Immature natural killer cell (primary cell): ENCODE results near the gene ELOVL5. TPM values are rescaled to one million over a fixed set of nuclear protein-coding genes. Genes with fewer than 3 reads are reported as not detected.

ENCODE experiments used
- DNase-seq, 3 donors: peaks; one replicate each; pipeline ENCODE4 v3.0.0; 2022; ENCODE audit warnings: mixed read lengths in 1 of 3
- H3K27ac Mint-ChIP-seq, 6 donors: one replicate each; pipeline ENCODE4 v1.8.0; 2020; ENCODE audit warnings: mixed read lengths in 6 of 6, mild to moderate bottlenecking in 5 of 6, inconsistent platforms in 4 of 6, moderate library complexity in 3 of 6
- H3K27me3 Mint-ChIP-seq, 3 donors: one replicate each; pipeline ENCODE4 v1.8.0; 2020 to 2021; ENCODE audit warnings: low read depth in 3 of 3, mild to moderate bottlenecking in 3 of 3, mixed read lengths in 3 of 3, moderate library complexity in 3 of 3, inconsistent platforms in 1 of 3
- H3K36me3 Mint-ChIP-seq, 3 donors: one replicate each; pipeline ENCODE4 v1.8.0; 2020; ENCODE audit warnings: mixed read lengths in 3 of 3, inconsistent platforms in 2 of 3, mild to moderate bottlenecking in 2 of 3
- H3K4me1 Mint-ChIP-seq, 2 donors: one replicate each; pipeline ENCODE4 v1.8.0; 2020; ENCODE audit warnings: inconsistent platforms in 2 of 2, mild to moderate bottlenecking in 2 of 2, mixed read lengths in 2 of 2, moderate library complexity in 1 of 2
- H3K4me3 Mint-ChIP-seq, 5 donors: one replicate each; pipeline ENCODE4 v1.8.0; 2020; ENCODE audit warnings: mild to moderate bottlenecking in 5 of 5, mixed read lengths in 5 of 5, inconsistent platforms in 3 of 5, moderate library complexity in 3 of 5
- H3K9me3 Mint-ChIP-seq, 6 donors: one replicate each; pipeline ENCODE4 v1.8.0; 2020; ENCODE audit warnings: mild to moderate bottlenecking in 6 of 6, mixed read lengths in 6 of 6, inconsistent platforms in 4 of 6, moderate library complexity in 3 of 6
- polyA plus RNA-seq, 3 donors: library from polyadenylated mRNA; unstranded; fragments of 300-500 nt; fragmentation: Illumina TruSeq; gene quantifications; one replicate each; pipeline ENCODE4 v1.2.3, GENCODE V29; 2021

The ELOVL5 gene
- polyA plus RNA-seq, 3 donors from 2014 or later, result 45.4 to 85.2 (median 63.0) TPM

DNA sequence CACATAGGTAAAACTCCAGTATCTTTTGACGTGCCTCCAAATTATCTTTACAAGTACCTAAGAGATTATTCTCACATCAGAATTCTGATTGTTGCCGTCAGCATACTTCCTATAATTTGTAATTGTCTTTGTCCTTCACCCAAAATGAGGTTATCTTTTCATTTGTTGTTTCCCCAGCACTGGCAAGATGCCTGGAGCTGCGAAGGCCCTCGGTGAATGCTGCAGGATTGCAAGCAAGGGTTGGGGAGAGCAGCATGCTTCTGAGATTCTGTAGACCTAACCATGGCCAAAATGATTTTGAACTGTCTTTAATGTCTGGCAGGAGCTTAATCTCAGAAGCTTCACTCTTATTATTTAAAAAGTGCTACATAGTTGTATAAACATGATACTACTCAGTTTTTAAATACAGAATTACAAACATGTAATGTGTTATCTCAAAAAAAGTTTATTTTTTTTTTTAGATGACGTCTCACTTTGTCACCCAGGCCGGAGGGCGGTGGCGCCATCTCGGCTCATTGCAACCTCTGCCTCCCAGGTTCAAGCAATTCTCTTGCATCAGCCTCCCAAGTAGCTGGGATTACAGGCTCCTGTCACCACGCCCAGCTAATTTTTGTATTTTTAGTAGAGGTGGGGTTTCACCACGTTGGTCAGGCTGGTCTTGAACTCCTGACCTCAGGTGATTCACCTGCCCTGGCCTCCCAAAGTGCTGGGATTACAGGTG lies 88.7 kb downstream of the ELOVL5 start:
- no peak for DNase-seq
- H3K36me3 Mint-ChIP-seq, result peaks cover 23 to 37% (median 34%) of the 10 kb centered on the region in 3 donors
- no peaks in the 10 kb centered on the region for H3K9me3 Mint-ChIP-seq
- H3K27me3 Mint-ChIP-seq, result no peaks in the 10 kb centered on the region
- H3K27ac Mint-ChIP-seq, result no peak overlapping the region
- peaks cover 0 to 3% of the 10 kb centered on the region in 2 donors for H3K4me1 Mint-ChIP-seq
- no peak overlapping the region for H3K4me3 Mint-ChIP-seq

GRCh38 chr6:53258774-53259155 lies 90.0 kb downstream of the ELOVL5 start:
- no peak overlapping the region for H3K4me3 Mint-ChIP-seq
- peaks cover 19 to 34% (median 29%) of the 10 kb centered on the region in 3 donors for H3K36me3 Mint-ChIP-seq
- peaks cover 0 to 3% of the 10 kb centered on the region in 2 donors for H3K4me1 Mint-ChIP-seq
- no peaks in the 10 kb centered on the region for H3K27me3 Mint-ChIP-seq
- H3K9me3 Mint-ChIP-seq, result no peaks in the 10 kb centered on the region
- peak overlapping the region in 1 of 6 donors; percentile 41 for H3K27ac Mint-ChIP-seq
- no peak for DNase-seq

- Mint-ChIP-seq H3K36me3 (peaks cover 18 to 34% (median 26%) of the 10 kb centered on the region in 3 donors), H3K27ac (peak overlapping the region in 2 of 6 donors; percentile 26 to 73), H3K4me3 (no peak overlapping the region), H3K4me1 (peaks cover 0 to 3% of the 10 kb centered on the region in 2 donors), H3K27me3 (no peaks in the 10 kb centered on the region), H3K9me3 (no peaks in the 10 kb centered on the region)
- no peak for DNase-seq
Measured at GRCh38 chr6:53258076-53258773, 90.5 kb downstream of the ELOVL5 start.

- Mint-ChIP-seq H3K4me1 (peaks cover 0 to 3% of the 10 kb centered on the region in 2 donors), H3K4me3 (no peak overlapping the region), H3K9me3 (no peaks in the 10 kb centered on the region), H3K27ac (no peak overlapping the region), H3K36me3 (peaks cover 18 to 34% (median 26%) of the 10 kb centered on the region in 3 donors), H3K27me3 (no peaks in the 10 kb centered on the region)
- DNase-seq, result no peak
Measured at GRCh38 chr6:53257533-53257932, 91.2 kb downstream of the ELOVL5 start.

- DNase-seq, result no peak
- peak overlapping the region in 2 of 6 donors; percentile 31 to 52 for H3K27ac Mint-ChIP-seq
- H3K4me3 Mint-ChIP-seq, result no peak overlapping the region
- peaks cover 18 to 34% (median 26%) of the 10 kb centered on the region in 3 donors for H3K36me3 Mint-ChIP-seq
- no peaks in the 10 kb centered on the region for H3K9me3 Mint-ChIP-seq
- H3K27me3 Mint-ChIP-seq, result no peaks in the 10 kb centered on the region
- H3K4me1 Mint-ChIP-seq, result peaks cover 0 to 2% of the 10 kb centered on the region in 2 donors
Measured at GRCh38 chr6:53257001-53257400, 91.7 kb downstream of the ELOVL5 start.

- DNase-seq, result no peak
- Mint-ChIP-seq H3K27me3 (peaks cover 0 to 1% (median 0%) of the 10 kb centered on the region in 3 donors), H3K9me3 (no peaks in the 10 kb centered on the region), H3K36me3 (peaks cover 0 to 8% (median 0%) of the 10 kb centered on the region in 3 donors), H3K4me1 (no peaks in the 10 kb centered on the region), H3K4me3 (no peak overlapping the region), H3K27ac (peak overlapping the region in 1 of 6 donors; percentile 2)
Measured at GRCh38 chr6:53252177-53252692, 96.5 kb downstream of the ELOVL5 start.

DNA sequence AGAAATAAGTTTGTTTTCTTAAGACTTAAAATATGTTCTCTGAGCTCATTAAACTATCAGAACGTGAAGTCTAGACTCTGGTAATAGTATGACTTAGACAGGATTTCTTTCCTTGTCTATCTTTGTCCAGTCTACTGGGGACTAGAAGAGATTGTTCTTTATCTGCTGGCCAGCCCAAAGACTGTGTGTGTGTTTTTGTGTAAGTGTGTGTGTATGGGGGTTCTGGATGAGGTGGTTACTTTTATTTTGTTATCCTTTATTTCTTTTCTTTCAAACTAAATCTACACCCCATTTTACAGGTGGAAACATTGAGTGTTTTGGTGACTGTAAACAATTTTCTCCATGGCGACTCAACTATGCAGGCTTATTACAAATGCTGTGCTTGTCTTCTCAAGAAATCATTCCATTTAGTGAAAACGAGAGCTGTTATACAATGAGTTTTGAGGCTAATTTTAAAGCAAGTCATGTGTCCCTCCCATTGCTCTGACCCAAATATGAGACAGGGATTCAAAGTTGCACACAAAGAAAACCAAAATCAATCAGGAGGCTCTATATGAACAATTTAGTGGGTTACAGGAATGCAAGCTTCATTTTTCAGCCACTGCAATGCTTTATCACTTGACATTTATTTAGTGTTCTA lies 97.6 kb downstream of the ELOVL5 start:
- no peaks in the 10 kb centered on the region for H3K9me3 Mint-ChIP-seq
- no peaks in the 10 kb centered on the region for H3K36me3 Mint-ChIP-seq
- no peak overlapping the region for H3K27ac Mint-ChIP-seq
- no peak for DNase-seq
- no peak overlapping the region for H3K4me3 Mint-ChIP-seq
- H3K4me1 Mint-ChIP-seq, result no peaks in the 10 kb centered on the region
- H3K27me3 Mint-ChIP-seq, result peaks cover 0 to 1% (median 0%) of the 10 kb centered on the region in 3 donors

GRCh38 chr6:53250176-53251032 lies 98.3 kb downstream of the ELOVL5 start:
- Mint-ChIP-seq H3K9me3 (no peaks in the 10 kb centered on the region), H3K4me3 (no peak overlapping the region), H3K4me1 (peaks cover 5 to 6% of the 10 kb centered on the region in 2 donors), H3K27ac (no peak overlapping the region), H3K27me3 (peaks cover 0 to 1% (median 0%) of the 10 kb centered on the region in 3 donors), H3K36me3 (no peaks in the 10 kb centered on the region)
- no peak for DNase-seq

DNA sequence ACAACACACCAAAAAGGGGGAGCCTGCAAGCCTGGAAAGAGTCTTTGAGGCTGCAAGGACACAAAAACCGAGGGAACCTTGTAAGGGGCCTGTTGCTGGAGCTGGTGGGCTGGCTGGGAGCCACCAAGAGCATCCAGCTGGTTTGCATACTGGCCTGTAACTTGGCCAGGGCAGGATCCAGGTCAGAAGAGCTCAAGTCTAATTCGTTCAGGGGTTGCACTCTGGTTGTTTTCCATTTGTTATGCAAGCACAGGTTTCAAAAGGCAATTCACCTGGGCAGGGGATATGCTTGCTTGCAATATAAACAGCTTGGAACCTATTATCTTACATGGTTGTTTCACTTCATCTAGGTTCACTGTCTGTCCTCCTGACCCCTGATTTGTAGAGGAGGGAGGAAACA lies 101.8 kb downstream of the ELOVL5 start:
- H3K4me3 Mint-ChIP-seq, result no peak overlapping the region
- peaks cover 17 to 20% of the 10 kb centered on the region in 2 donors for H3K4me1 Mint-ChIP-seq
- no peak overlapping the region for H3K27ac Mint-ChIP-seq
- no peak for DNase-seq
- H3K27me3 Mint-ChIP-seq, result peaks cover 0 to 1% (median 0%) of the 10 kb centered on the region in 3 donors
- H3K36me3 Mint-ChIP-seq, result peaks cover 0 to under 1% (median 0%) of the 10 kb centered on the region in 3 donors
- no peaks in the 10 kb centered on the region for H3K9me3 Mint-ChIP-seq

- no peak overlapping the region for H3K4me3 Mint-ChIP-seq
- H3K27ac Mint-ChIP-seq, result no peak overlapping the region
- peaks cover 0 to 13% (median 8%) of the 10 kb centered on the region in 3 donors for H3K36me3 Mint-ChIP-seq
- DNase-seq, result peak in 2 of 3 donors; percentile 7 to 9
- H3K9me3 Mint-ChIP-seq, result no peaks in the 10 kb centered on the region
- H3K27me3 Mint-ChIP-seq, result no peaks in the 10 kb centered on the region
- peaks cover 17 to 20% of the 10 kb centered on the region in 2 donors for H3K4me1 Mint-ChIP-seq
Measured at GRCh38 chr6:53244958-53245357, 103.8 kb downstream of the ELOVL5 start.

DNA sequence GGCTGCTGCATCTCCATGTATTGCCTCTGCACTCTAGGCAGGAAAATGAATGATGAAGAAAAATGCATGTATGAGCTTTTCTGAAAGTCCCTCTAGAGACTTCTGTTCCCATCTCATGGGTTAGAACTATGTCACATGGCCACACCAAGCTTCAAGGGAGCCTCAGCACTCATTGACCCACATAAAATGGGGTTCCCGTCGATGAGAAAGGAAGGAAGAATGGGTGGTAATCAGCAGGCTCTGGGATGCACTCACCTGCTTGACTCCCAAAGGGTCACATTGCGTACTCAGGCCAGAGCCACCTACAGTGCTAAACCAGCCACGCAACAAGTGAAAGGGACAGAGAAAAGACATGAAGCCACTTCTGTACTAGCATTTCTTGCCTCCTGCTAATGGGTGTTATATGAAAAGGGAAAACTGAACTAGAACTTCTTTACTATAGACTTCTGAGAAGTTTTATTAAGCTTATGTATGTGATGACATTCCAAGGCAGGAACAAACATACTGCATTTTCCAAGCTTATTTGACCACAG lies 104.3 kb downstream of the ELOVL5 start:
- peak overlapping the region in 2 of 6 donors; percentile 43 to 57 for H3K27ac Mint-ChIP-seq
- no peak for DNase-seq

DNA sequence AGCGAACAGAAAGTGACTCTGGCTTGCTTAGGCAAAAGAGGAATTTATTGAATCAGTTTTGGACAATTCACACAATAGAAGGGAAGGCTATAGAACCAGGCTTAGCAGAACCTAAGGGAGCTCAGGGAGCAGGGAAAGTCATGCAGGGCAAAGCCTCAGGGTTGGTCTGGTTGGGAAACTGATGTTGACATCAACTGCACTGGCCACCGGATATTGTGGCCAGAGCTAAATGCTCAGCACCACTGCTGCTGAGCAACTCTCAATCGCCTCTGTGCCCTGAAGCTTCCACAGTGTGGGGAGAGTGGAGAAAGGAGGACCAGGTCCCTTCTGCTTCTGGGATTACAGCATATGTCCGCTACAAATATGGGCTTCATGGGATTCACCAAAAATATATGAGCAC lies 106.8 kb downstream of the ELOVL5 start:
- Mint-ChIP-seq H3K4me3 (no peak overlapping the region), H3K4me1 (peaks cover 17 to 20% of the 10 kb centered on the region in 2 donors), H3K36me3 (peaks cover 0 to 13% (median 11%) of the 10 kb centered on the region in 3 donors), H3K9me3 (peaks cover 0 to 1% (median 0%) of the 10 kb centered on the region in 6 donors), H3K27me3 (no peaks in the 10 kb centered on the region), H3K27ac (no peak overlapping the region)
- DNase-seq, result no peak

More for the DNA sequence above, 104.3 kb downstream of the ELOVL5 start:
- Mint-ChIP-seq H3K27me3 (no peaks in the 10 kb centered on the region), H3K4me1 (peaks cover 17 to 20% of the 10 kb centered on the region in 2 donors), H3K36me3 (peaks cover 0 to 13% (median 8%) of the 10 kb centered on the region in 3 donors), H3K4me3 (peak overlapping the region in 1 of 5 donors; percentile 3), H3K9me3 (no peaks in the 10 kb centered on the region)

DNA sequence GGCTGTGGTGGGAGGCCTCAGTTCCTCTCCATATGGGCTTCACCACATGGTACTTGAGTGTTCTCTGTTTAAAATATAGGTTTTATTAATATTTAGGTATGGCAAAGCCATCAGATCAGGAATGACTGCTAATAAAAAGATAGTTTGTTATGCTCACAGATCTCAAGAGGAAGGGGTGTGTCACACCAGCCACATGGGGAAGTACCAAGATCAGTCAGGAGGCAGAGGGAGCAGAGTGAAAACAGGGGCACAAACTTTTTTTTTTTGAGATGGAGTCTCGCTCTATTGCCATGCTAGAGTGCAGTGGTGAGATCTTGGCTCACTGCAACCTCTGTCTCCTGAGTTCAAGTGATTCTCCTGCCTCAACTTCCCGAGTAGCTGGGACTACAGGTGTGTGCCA lies 108.0 kb downstream of the ELOVL5 start:
- peaks cover 0 to 13% (median 11%) of the 10 kb centered on the region in 3 donors for H3K36me3 Mint-ChIP-seq
- peaks cover 15 to 17% of the 10 kb centered on the region in 2 donors for H3K4me1 Mint-ChIP-seq

More for the DNA sequence above, 108.0 kb downstream of the ELOVL5 start:
- DNase-seq, result no peak
- Mint-ChIP-seq H3K4me3 (no peak overlapping the region), H3K27ac (no peak overlapping the region), H3K9me3 (peaks cover 0 to 1% (median 0%) of the 10 kb centered on the region in 6 donors), H3K27me3 (no peaks in the 10 kb centered on the region)
